ENCODE results near the gene TELO2.

Gene TELO2

GRCh38 chr16:1524366-1524765 is 31.2 kb downstream of the TELO2 start:
- DNase-seq = no peak

DNA sequence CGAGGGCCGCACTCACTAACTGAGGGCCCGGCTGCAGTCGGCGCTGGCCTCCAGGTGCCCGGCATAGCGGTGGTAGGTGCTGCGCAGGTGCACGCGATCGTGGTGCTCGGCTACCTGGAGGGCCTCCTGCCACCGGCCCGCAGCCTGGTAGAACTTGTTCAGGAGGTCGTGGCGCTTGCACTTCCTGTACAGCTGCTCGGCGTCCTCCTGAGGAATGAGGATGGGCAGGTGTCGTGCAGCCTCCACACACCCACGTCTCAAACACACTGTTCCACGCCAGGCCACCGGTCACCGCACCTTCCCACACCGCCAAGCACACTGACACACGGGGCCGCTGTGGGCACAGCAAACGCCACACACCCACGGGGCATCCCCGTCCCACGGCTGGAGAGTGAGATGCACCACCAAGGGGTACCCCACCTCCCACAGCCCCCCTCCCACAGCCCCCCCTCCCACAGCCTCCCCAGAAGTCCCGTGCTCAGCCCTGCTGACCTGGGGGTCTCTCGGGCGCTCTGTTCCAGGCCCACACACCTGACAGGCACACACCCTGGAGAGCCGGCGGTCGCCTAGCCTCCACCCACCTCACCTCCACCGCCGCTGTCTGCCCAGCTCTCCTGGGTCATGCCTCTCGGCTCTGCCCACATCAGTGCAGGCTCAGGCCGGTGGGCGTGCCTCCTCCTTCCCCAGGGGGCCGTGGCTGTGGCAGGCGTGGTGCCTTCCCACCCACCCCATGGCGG is 32.9 kb downstream of the TELO2 start:
- DNase-seq = no peak

GRCh38 chr16:1526608-1527555 is 33.7 kb downstream of the TELO2 start:
- no peak for DNase-seq

- DNase-seq = no peak
Measured at GRCh38 chr16:1527836-1528811, 35.0 kb downstream of the TELO2 start.

DNA sequence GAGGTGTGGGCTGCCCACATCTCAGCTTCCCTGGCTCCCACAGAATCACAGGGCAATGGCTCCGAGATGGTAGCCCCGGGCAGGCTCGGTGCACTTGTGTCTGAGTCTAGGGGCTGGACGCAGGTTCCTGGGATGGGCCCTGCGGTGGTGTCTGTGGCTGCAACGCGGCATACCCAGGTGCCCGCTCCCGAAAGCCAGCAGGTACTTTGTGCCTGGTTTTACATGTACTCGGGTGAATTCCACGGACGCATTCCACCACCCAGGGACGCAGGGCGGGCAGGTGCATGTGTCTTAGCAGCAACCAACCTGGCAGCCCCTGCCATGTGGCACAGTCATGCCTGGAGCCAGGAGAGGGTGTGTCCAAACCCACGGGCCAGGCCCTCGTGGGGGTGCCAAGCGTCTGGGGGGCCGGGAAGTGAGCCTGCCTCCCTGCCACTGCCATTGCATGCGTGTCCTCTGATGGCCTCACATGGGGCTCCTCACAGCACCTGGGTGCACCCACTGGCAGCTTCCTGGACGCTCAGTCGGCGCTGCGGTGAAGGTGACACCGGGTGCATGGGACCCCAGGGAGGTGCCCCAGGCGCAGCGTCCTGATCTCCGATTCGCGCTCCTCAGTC is 35.9 kb downstream of the TELO2 start:
- no peak for DNase-seq

DNA sequence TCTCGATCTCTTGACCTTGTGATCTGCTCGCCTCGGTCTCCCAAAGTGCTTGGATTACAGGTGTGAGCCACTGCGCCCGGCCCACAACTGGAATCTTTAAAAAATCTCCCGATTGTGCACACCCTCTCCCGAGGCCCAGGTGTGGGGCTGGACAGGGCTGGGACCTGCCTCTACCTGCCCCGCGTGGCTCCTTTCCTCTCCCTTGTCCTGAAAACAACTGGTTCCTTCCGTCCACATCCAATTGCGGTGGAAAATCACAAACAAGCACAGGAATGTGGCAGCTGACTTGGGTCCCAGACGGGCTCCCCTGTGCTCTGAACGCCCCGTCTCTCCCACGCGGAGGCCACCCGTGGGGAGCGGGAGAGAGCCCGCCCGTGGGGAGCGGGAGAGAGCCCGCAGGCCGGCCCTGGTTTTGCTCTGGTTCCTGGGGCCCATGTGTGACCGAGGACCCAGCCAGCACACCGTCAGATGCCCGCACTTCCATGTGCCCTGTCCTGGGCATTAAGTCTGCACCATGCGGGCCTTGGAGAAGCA is 37.3 kb downstream of the TELO2 start:
- DNase-seq = no peak

DNA sequence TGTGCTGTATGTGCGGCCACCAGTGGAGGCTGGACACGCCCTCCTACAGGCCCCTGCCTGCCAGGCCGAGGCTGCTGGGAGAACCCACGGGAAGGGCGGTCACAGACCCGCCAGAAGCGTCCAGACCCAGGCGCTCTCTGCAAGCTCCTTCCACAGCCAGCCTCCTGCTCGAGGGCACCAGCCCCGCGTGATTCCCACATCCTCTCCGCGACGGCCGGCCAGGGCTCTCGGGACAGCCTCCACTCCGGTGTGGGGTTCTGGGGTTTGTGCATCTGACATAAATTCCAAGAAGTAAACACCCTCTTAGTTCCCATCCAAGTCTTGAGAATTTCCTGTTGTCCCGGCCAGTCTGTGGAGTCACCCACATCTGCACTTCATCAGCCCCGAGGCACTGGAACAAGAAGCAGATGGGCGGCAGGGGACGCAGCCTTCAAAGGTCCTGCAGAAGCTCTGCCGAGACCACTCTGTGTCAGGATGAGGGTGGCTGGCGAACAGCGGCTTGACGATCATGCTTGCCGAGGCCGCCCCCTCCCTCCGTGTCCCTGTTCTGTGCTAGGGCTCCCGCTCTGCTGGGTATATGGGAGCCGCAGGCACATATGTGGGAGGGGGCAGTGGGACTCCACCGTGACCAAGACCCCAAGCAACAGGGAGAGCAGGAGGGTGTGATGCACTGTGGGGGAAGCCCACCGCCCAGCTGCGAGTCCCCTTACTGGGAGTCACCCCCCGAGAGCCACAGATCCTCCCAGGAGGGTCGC is 37.9 kb downstream of the TELO2 start:
- DNase-seq = no peak

DNA sequence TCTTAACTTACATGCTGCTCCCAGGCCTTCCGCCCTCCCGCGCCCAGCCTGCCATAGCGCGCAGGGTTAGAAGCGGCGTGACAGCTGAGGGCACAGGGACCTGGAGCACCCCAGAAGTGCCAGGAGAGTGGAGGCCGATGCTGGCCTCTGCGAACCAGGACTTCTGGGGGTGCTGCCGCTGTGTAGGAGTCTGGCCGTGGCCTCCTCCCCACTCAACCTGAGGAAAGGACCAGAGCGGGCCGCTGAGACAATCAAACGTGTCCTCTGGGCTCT is 38.4 kb downstream of the TELO2 start:
- DNase-seq = no peak

- no peak for DNase-seq
Measured at GRCh38 chr16:1532081-1532760, 39.1 kb downstream of the TELO2 start.

- DNase-seq = no peak
Measured at GRCh38 chr16:1532771-1533170, 39.6 kb downstream of the TELO2 start.

GRCh38 chr16:1533443-1533951 is 40.3 kb downstream of the TELO2 start, which contains the start of gene TMEM204:
TMEM204 (plus strand) TSS chr16:1533666; CDS start chr16:1534276, 610 bp downstream.
- DNase-seq = no peak

DNA sequence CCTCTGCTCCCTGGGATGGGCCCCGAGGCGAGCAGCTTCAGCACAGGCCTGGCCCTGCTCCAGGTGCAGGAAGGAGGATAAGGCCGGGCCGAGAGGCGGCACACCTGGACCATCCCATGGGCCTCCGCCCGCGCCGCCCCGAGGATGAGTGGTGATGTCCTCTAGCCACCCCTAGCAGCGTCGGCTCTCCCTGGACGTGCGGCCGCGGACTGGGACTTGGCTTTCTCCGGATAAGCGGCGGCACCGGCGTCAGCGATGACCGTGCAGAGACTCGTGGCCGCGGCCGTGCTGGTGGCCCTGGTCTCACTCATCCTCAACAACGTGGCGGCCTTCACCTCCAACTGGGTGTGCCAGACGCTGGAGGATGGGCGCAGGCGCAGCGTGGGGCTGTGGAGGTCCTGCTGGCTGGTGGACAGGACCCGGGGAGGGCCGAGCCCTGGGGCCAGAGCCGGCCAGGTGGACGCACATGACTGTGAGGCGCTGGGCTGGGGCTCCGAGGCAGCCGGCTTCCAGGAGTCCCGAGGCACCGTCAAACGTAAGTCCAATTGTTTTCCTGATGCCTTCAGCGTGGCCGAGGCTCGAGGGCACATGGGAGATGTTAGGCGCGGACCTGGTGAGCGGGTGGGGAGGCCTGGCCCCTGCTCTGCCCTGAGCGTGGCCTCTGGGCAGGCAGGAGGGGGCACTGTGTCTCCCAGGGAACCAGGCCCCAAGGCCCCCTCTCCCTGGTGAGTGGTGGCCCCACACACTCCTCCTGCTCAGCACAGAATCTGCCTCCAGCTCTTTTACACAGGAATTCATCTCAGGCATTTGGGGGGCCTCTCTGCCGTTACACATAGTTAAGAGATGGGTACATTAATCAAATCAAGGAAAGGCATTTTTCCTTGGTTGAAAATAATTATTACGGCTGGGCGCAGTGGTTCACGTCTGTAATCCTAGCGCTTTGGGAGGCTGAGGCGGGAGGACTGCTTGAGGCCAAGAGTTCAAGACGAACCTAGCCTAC is 41.2 kb downstream of the TELO2 start:
- peak; percentile 42 for DNase-seq

- DNase-seq = no peak
Measured at GRCh38 chr16:1535391-1536291, 42.5 kb downstream of the TELO2 start.

GRCh38 chr16:1536601-1537000 is 43.4 kb downstream of the TELO2 start:
- no peak for DNase-seq

GRCh38 chr16:1537138-1537577 is 44.0 kb downstream of the TELO2 start:
- no peak for DNase-seq

DNA sequence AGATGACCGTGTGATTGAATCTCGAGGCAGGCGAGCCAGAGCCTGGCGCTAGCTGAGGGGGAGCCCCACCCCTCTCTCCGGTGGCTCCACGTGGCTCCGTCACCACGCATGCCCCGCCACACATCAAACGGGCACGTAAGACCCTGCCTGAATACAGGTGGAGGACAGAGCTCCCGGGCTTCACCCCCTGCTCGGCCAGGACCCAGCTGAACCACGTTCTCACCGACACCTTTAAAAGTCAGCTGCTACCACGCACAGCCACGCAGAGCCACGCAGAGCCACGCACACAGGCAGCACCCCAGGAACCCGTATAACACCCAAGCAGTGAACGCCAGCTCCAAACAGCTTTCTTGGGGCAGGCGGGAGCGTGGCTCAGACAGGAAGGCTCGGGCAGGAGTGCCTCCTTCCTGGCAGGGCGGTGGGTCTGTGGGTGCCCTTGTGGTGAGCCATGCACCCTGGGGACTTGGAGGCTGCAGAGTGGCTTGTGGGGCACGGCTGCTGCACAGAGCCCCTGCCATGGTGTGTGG is 44.7 kb downstream of the TELO2 start:
- DNase-seq = no peak

DNA sequence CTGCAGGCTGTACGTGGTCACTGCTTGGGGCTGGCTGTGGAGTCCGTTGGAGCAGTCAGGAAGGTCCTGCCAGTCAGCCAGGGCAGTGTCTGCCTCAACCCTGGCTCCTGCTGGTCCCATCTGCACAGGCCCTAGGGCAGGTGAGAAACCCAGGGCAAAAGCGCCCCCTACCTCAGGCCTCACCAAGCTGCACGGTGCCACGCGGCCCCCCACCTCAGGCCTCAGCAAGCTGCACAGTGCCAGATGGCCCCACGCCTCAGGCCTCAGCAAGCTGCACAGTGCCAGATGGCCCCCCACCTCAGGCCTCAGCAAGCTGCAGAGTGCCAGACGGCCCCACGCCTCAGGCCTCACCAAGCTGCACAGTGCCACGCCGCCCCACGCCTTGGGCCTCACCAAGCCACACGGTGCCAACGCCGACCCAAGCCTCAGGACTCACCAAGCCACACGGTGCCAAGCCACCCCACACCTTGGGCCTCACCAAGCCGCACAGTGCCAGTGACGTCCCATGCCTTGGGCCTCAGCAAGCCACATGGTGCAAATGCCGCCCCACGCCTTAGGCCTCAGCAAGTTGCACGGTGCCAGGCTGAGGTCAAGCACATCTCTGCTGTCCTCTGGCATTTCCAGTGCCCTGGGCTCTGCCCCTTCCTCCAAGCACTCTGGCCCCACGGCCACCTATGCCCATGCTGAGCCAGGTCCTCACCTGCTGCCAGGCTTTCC is 45.8 kb downstream of the TELO2 start:
- no peak for DNase-seq
